IPS-NIHi11 (cell line): Measurements from ENCODE around the gene DNAJC10.
"Not testable (repeated sequence)": the region's sequence is repeated elsewhere in the genome, so short reads cannot be mapped to it uniquely, and the experiment has no call there.

Experiments
- DNase-seq: peaks from one replicate; pipeline ENCODE4 v3.0.0; 2012; ENCODE audit warnings: mixed read lengths, low spot score

The DNAJC10 gene

DNA sequence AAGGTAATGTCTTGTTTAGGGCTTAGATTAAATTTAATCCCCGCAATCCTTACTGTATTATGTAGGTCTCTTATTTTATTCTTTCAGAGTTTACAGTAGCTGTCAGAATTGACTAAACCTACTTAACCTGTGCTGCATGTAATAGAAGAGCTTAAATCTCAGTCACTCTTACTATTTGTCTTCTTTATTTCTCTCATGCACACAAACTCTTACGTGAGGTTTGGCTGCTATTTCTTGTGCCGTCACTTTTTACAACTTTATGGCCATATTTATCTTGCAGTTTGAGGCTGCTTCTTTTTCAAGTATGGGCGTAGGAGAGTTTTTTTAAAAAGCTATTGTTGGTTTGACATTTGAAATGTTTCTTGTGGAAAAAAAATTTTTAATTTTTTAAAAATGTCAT, 12.0 kb downstream of the DNAJC10 start:
- no peak for DNase-seq

DNA sequence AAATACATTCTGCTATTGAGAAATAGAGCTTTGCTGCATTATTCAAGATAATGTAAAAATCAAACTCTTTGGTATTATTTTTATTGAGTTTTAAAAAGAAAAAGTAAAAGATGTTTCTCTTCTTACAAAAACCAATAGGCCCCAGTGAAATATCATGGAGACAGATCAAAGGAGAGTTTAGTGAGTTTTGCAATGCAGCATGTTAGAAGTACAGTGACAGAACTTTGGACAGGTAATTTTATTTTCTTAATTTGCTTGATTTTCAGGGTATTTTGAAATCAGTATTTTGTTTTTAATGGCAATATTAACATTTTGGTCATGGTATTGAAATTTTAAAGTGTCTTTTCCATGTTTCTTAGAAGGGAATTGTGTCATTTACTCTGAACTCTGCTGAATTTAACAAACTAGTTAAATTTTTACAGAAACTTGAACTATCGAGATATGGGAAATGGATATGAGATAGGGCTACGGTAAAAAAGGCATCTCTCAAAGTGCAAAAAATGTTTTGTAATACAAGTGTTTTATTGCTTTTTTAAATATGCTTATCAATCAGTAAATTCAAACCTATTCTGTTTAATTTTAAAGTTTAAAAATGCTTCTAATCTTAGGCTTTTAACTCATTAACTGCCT, 13.8 kb downstream of the DNAJC10 start:
- DNase-seq = no peak

- DNase-seq = no peak
These were observed 14.4 kb downstream of the DNAJC10 start for GRCh38 chr2:182730486-182730885.

- no peak for DNase-seq
These were observed 16.7 kb downstream of the DNAJC10 start for GRCh38 chr2:182732736-182733135.

GRCh38 chr2:182733572-182733971, 17.5 kb downstream of the DNAJC10 start:
- no peak for DNase-seq

GRCh38 chr2:182736856-182737255, 20.8 kb downstream of the DNAJC10 start:
- not testable (repeated sequence) for DNase-seq

DNA sequence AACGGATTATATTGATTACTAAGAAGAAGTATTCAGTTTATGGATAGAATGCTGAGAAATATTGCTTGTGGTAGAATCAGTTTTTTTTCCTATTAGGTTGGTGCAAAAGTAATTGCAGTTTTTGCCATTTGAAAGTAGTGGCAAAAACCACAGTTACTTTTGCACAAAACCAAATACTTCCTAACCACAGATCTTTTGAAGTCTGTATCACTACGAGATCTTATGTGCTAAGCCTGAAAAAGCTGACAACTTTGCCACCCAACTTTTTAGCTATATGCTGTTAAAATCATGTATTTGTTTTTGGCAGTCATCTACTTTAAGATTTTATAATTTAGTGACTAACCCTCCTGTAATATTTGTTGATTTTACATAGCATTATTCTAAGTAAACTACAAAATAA, 24.6 kb downstream of the DNAJC10 start:
- no peak for DNase-seq

GRCh38 chr2:182741620-182742019, 25.6 kb downstream of the DNAJC10 start:
- no peak for DNase-seq

DNA sequence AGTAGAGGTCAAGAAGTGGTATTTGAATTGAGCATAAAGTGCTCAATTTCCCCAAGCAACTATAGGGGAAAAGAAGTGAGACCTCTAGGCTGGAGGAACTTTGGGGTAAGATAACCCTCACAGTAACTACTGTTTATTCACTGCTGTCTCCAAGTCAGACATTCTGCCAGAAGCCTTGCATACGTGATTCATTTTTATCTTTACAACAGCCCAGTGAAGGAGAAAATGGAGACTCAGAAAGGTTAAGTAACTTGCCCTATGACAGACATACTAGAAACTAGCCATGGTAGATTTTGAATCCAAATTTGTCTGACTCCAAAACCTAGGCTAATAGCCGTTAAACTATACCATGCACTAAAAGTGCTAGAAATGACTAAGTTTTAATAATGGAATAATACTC, 28.4 kb downstream of the DNAJC10 start:
- DNase-seq = no peak

DNA sequence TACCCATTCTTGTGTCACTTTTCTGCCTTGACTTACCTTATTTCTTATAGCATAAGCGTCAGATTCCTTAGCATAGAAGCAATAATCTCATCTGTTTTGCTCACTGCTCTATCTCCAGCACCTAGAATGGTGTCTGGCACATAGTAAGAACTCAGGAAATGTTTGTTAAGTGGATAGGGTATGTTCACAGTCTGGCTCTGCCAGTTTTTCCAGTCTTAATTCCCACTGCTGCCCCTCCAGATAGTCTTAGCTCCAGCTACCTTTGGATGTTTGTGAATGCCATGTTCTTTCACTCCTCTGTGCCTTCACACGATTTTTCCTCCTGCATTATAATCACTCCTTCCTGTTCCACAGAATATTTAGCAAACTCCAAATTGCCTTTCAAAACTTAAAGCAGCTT, 29.0 kb downstream of the DNAJC10 start:
- DNase-seq = no peak

DNA sequence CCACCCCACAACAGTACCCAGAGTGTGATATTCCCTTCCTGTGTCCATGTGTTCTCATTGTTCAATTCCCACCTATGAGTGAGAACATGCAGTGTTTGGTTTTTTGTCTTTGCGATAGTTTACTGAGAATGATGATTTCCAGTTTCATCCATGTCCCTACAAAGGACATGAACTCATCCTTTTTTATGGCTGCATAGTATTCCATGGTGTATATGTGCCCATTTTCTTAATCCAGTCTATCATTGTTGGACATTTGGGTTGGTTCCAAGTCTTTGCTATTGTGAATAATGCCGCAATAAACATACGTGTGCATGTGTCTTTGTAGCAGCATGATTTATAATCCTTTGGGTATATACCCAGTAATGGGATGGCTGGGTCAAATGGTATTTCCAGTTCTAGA, 29.8 kb downstream of the DNAJC10 start:
- DNase-seq = not testable (repeated sequence)

DNA sequence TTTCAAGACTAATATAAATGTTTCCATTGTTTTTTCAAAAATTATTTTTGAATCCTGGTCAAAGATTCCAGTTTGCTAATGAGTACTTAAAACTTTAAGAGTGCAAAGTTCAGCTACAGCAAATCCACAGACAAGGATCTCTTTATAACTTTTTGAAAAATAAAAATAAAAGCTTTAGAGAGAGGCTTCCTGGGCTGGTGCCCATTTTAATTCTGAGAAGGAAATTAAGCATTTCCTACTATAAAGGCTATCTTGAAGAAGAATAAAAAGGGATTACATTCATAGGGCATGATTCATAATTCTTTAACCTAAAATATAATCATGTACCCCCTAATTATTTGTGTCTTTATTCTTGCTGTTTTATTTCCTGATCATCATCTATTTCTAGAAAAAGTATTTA, 38.2 kb downstream of the DNAJC10 start:
- DNase-seq = no peak

- no peak for DNase-seq
These were observed 42.3 kb downstream of the DNAJC10 start for GRCh38 chr2:182758379-182758778.

- DNase-seq = no peak
These were observed 45.8 kb downstream of the DNAJC10 start for GRCh38 chr2:182761903-182762302.

DNA sequence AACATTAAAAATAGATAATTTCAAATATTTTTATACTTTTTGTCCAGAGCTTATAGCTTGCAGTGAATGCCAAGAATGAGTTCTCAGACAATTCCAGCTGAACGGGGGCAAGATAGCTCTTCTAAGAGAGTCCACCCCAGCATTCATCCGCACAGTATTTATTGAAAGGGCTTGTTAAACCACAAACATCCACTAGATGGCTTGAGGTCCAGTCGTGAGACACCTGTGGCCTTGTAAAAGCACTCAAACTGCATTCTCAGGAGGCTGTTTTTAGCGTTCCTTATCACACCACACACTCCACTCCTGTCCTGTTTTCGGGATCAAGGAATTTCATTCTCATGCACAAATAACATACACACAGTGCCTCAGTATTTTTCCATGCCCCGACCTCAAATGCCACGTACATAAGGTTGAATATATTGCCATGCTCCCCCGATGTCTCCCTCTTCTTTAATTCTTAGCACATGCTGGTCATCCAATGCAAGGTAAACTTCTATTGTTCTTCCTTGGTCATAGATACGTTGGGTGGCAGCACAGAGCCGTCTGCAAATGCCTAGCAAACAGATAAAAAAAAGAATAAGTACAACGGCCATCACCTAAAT, 47.4 kb downstream of the DNAJC10 start:
- DNase-seq = peak; percentile 54

GRCh38 chr2:182766626-182767025, 50.6 kb downstream of the DNAJC10 start:
- DNase-seq = no peak

- DNase-seq = peak; percentile 27
These were observed 51.5 kb downstream of the DNAJC10 start for GRCh38 chr2:182767578-182767977.

DNA sequence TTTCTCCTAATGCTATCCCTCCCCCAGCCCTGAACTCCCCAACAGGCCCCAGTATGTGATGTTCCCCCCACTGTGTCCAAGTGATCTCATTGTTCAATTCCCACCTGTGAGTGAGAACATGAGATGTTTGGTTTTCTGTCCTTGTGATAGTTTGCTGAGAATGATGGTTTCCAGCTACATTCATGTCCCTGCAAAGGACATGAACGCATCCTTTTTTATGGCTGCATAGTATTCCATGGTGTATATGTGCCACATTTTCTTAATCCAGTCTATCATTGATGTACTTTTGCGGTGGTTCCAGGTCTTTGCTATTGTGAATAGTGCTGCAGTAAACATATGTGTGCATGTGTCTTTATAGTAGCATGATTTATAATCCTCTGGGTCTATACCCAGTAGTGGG, 52.9 kb downstream of the DNAJC10 start:
- not testable (repeated sequence) for DNase-seq

GRCh38 chr2:182779323-182779722, 63.3 kb downstream of the DNAJC10 start:
- DNase-seq = no peak

GRCh38 chr2:182781099-182781498, 65.0 kb downstream of the DNAJC10 start:
- not testable (repeated sequence) for DNase-seq

GRCh38 chr2:182782686-182783085, 66.6 kb downstream of the DNAJC10 start:
- not testable (repeated sequence) for DNase-seq

DNA sequence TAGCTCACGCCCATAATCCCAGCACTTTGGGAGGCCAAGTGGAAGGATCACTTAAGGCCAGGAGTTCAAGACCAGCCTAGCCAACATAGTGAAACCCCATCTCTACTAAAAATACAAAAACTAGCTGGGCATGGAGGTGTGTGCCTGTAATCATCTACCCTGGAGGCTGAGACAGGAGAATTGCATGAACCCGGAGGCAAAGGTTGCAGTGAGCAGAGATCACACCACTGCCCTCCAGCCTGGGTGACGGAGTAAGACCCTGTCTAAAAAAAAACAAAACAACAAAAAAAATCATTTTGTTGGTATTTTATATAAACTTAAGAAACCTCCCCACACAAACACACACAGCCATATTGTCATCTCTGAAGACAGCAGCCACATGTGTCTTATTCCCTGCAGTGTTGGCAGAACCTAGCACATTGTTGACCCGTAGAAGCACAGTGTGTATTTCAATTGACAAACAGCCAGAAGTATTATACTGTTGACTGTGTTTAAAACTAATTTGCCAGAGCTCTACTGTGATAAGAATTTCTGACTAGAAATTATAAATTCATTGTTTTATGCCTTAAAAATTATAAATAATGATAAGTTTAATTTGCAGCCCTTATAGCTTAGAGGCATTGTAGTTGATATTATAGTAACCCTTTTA, 68.1 kb downstream of the DNAJC10 start:
- DNase-seq = no peak

- peak; percentile 20 for DNase-seq
These were observed 68.7 kb downstream of the DNAJC10 start for GRCh38 chr2:182784777-182785176.

DNA sequence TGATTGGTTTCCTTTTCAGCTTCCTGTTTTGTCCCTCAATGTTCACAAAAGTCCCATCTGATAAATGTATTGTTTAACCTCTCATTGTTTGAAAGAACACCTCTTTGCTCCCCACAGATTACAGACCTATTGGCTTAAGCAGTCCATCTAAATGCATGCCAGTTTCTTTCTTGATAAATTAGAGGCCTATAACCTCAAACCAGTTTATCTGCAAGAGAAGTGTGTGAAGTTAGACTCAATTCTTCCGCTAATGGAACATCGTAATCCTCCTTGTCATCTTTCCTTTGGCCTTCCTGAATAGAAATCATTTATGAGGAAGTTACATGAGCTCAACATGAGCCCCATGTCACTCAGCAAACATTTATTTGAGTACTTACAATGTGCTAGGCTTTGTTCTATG, 76.4 kb downstream of the DNAJC10 start:
- no peak for DNase-seq
